ENCODE results near the gene S100A1. TPM values are rescaled to one million over a fixed set of nuclear protein-coding genes. Genes with fewer than 3 reads are reported as not detected.
A peak's percentile ranks its signal among the peaks of the same experiment; 100 is the strongest.

Gene S100A1
- total and polyA plus RNA-seq, 2 donors from 2014 or later: 83.1 to 332 TPM

GRCh38 chr1:153602749-153603148 lies 25.5 kb upstream of the S100A1 start:
- Histone ChIP-seq H3K4me3 (ENCODE audit: low read length in 3 of 3) (no peak overlapping the region), H3K9me3 (ENCODE audit: control insufficient read depth in 2 of 3, insufficient read depth in 1 of 3, low read length in 3 of 3) (no peaks in the 10 kb centered on the region), H3K9ac (ENCODE audit: low read length in 3 of 3) (no peak overlapping the region), H3K36me3 (ENCODE audit: control insufficient read depth in 2 of 3, insufficient read depth in 3 of 3, low read length in 3 of 3) (peaks cover 0 to 8% (median 2%) of the 10 kb centered on the region in 3 donors), H3K27ac (ENCODE audit: low read depth in 2 of 2, low read length in 2 of 2) (no peak overlapping the region), H3K4me1 (ENCODE audit: control insufficient read depth in 2 of 3, insufficient read depth in 2 of 3, low read depth in 1 of 3, low read length in 3 of 3) (no peaks in the 10 kb centered on the region), H3K27me3 (ENCODE audit: control insufficient read depth, insufficient read depth, low read length) (no peaks in the 10 kb centered on the region)
- DNase-seq (no peak), FAIRE-seq (no peak)
- no peak for TF ChIP-seq CTCF (IDR thresholded peaks at IDR 0.05; ENCODE audit: borderline replicate concordance, extremely low read depth, insufficient read depth)
- intact Hi-C loops (cut with DNase I): no loop called here

- intact Hi-C loops (cut with DNase I): no loop called here
- Histone ChIP-seq H3K36me3 (ENCODE audit: control insufficient read depth in 2 of 3, insufficient read depth in 3 of 3, low read length in 3 of 3) (peaks cover 0 to 8% (median 2%) of the 10 kb centered on the region in 3 donors), H3K27ac (ENCODE audit: low read depth in 2 of 2, low read length in 2 of 2) (no peak overlapping the region), H3K4me1 (ENCODE audit: control insufficient read depth in 2 of 3, insufficient read depth in 2 of 3, low read depth in 1 of 3, low read length in 3 of 3) (peaks cover under 1 to 15% (median 14%) of the 10 kb centered on the region in 3 donors), H3K27me3 (ENCODE audit: control insufficient read depth, insufficient read depth, low read length) (no peaks in the 10 kb centered on the region), H3K9me3 (ENCODE audit: control insufficient read depth in 2 of 3, insufficient read depth in 1 of 3, low read length in 3 of 3) (no peaks in the 10 kb centered on the region), H3K4me3 (ENCODE audit: low read length in 3 of 3) (no peak overlapping the region), H3K9ac (ENCODE audit: low read length in 3 of 3) (no peak overlapping the region)
- no peak for TF ChIP-seq CTCF (IDR thresholded peaks at IDR 0.05; ENCODE audit: borderline replicate concordance, extremely low read depth, insufficient read depth)
- DNase-seq (no peak), FAIRE-seq (no peak)
Measured at GRCh38 chr1:153606194-153606593, 22.0 kb upstream of the S100A1 start.

- H3K9me3 ChIP-seq (ENCODE audit: control insufficient read depth in 2 of 3, insufficient read depth in 1 of 3, low read length in 3 of 3): no peaks in the 10 kb centered on the region
- H3K27ac ChIP-seq (ENCODE audit: low read depth in 2 of 2, low read length in 2 of 2): peak overlapping the region in 1 of 2 donors; percentile 89
- H3K4me3 ChIP-seq (ENCODE audit: low read length in 3 of 3): no peak overlapping the region
- H3K27me3 ChIP-seq (ENCODE audit: control insufficient read depth, insufficient read depth, low read length): no peaks in the 10 kb centered on the region
- DNase-seq (peak in 1 of 5 donors; percentile 69), FAIRE-seq (no peak)
- H3K4me1 ChIP-seq (ENCODE audit: control insufficient read depth in 2 of 3, insufficient read depth in 2 of 3, low read depth in 1 of 3, low read length in 3 of 3): peaks cover 4 to 19% (median 17%) of the 10 kb centered on the region in 3 donors
- H3K36me3 ChIP-seq (ENCODE audit: control insufficient read depth in 2 of 3, insufficient read depth in 3 of 3, low read length in 3 of 3): peaks cover 0 to 8% (median 2%) of the 10 kb centered on the region in 3 donors
- no peak for TF ChIP-seq CTCF (IDR thresholded peaks at IDR 0.05; ENCODE audit: borderline replicate concordance, extremely low read depth, insufficient read depth)
- intact Hi-C loops (cut with DNase I): no loop called here
- no peak overlapping the region for H3K9ac ChIP-seq (ENCODE audit: low read length in 3 of 3)
Measured at GRCh38 chr1:153607381-153607780, 20.9 kb upstream of the S100A1 start.

Measured in kidney (tissue), 14 donors.